SK-N-SH (cell line): ENCODE measurements around the gene ANXA1. TPM values are rescaled to one million over a fixed set of nuclear protein-coding genes. Genes with fewer than 3 reads are reported as not detected.
A peak's percentile ranks its signal among the peaks of the same experiment; 100 is the strongest.

Source experiments
- CTCF ChIA-PET: fragments of 300-600, 350-600 bp; formaldehyde crosslinking; extraction: SDS; loops from one replicate; lab custom pipeline; 2021; lab: Yijun Ruan, JAX
- POLR2A ChIA-PET: fragments of 350-600 bp; sonication (Branson Sonifier 250); formaldehyde crosslinking; extraction: SDS; loops from one replicate; lab custom pipeline; 2020; ENCODE audit warnings: antibody characterized with exemption, inconsistent platforms; lab: Yijun Ruan, JAX
- DNase-seq: peaks from one replicate; pipeline ENCODE4 v3.0.0; 2012
- H2AFZ ChIP-seq: fragments of 200-600 bp; sonication (generic); 2 replicates; pipeline ENCODE4 v1.8.1; 2016; ENCODE audit warnings: antibody characterized with exemption, mild to moderate bottlenecking, low read depth
- H3F3A ChIP-seq: fragments of 200-600 bp; sonication (generic); replicated peaks from 2 replicates; pipeline ENCODE3; 2016; ENCODE audit warnings: antibody characterized with exemption, mild to moderate bottlenecking; ENCODE audit not compliant: insufficient read depth
- H3K27ac ChIP-seq, 2 experiments: fragments of 200-500 bp in 1 of 2; fragments of 200-600 bp in 1 of 2; sonication (Bioruptor generic) in 1 of 2; sonication (generic), shearing (Covaris generic) in 1 of 2; 2 replicates each; pipeline versions ENCODE4 v1.5.1 to v1.6.1; 2014 to 2016; ENCODE audit warnings: low read depth in 2 of 2, inconsistent platforms in 1 of 2, low read length in 1 of 2, mild to moderate bottlenecking in 1 of 2, mixed read lengths in 1 of 2
- H3K27me3 ChIP-seq: fragments of 200-600 bp; sonication (generic), shearing (Covaris generic); 2 replicates; pipeline ENCODE4 v1.6.1; 2016; ENCODE audit warnings: mixed run types; ENCODE audit not compliant: insufficient read depth
- H3K36me3 ChIP-seq, 2 experiments: fragments of 200-500 bp in 1 of 2; fragments of 200-600 bp in 1 of 2; sonication (Bioruptor generic) in 1 of 2; sonication (generic) in 1 of 2; replicated peaks in 1 of 2; 2 replicates each; pipeline versions ENCODE3 to v1.5.1; 2014 to 2016; ENCODE audit warnings: low read length in 1 of 2, mild to moderate bottlenecking in 1 of 2; ENCODE audit not compliant: insufficient read depth in 2 of 2, control insufficient read depth in 1 of 2
- H3K4me1 ChIP-seq, 2 experiments: fragments of 200-500 bp in 1 of 2; fragments of 200-600 bp in 1 of 2; sonication (Bioruptor generic) in 1 of 2; sonication (generic), shearing (Covaris generic) in 1 of 2; 2 replicates each; pipeline versions ENCODE4 v1.5.1 to v1.6.1; 2014 to 2016; ENCODE audit warnings: low read depth in 1 of 2, low read length in 1 of 2, mixed run types in 1 of 2; ENCODE audit not compliant: insufficient read depth in 2 of 2, control insufficient read depth in 1 of 2
- H3K4me2 ChIP-seq: fragments of 200-600 bp; sonication (generic), shearing (Covaris generic); 2 replicates; pipeline ENCODE4 v1.6.1; 2017; ENCODE audit warnings: mixed run types
- H3K4me3 ChIP-seq, 2 experiments: fragments of 200-500 bp in 1 of 2; fragments of 200-600 bp in 1 of 2; sonication (Bioruptor generic) in 1 of 2; sonication (generic), shearing (Covaris generic) in 1 of 2; 2 replicates each; pipeline versions ENCODE4 v1.5.1 to v1.8.1; 2014 to 2016; ENCODE audit warnings: low read depth in 2 of 2, inconsistent platforms in 1 of 2, low read length in 1 of 2, mild to moderate bottlenecking in 1 of 2, mixed read lengths in 1 of 2, moderate library complexity in 1 of 2
- H3K79me2 ChIP-seq: fragments of 200-600 bp; sonication (generic); 2 replicates; pipeline ENCODE4 v1.8.1; 2017; ENCODE audit warnings: mild to moderate bottlenecking; ENCODE audit not compliant: insufficient read depth
- H3K9ac ChIP-seq: fragments of 200-600 bp; sonication (generic); 2 replicates; pipeline ENCODE4 v1.6.1; 2017; ENCODE audit warnings: mixed run types
- H3K9me2 ChIP-seq: fragments of 200-600 bp; sonication (generic); 2 replicates; pipeline ENCODE4 v1.6.1; 2017; ENCODE audit warnings: mixed run types
- H3K9me3 ChIP-seq: fragments of 200-600 bp; sonication (generic); 2 replicates; pipeline ENCODE4 v1.6.1; 2017; ENCODE audit warnings: mixed run types, mild to moderate bottlenecking, moderate library complexity
- H4K20me1 ChIP-seq: fragments of 200-600 bp; sonication (generic); 2 replicates; pipeline ENCODE4 v1.6.1; 2017; ENCODE audit warnings: mild to moderate bottlenecking, mixed run types; ENCODE audit not compliant: insufficient read depth
- CHD2 ChIP-seq: fragments of 150-350 bp; IDR thresholded peaks from 2 replicates; pipeline ENCODE4 v1.6.1; 2018; ENCODE audit warnings: low read length; ENCODE audit not compliant: partially characterized antibody
- ELF1 ChIP-seq: IDR thresholded peaks from 2 replicates; pipeline ENCODE4 v1.4.0; 2012
- EP300 ChIP-seq, 2 experiments: IDR thresholded peaks; 2 replicates each; pipeline versions ENCODE4 v1.4.0 to v1.6.1; 2012; ENCODE audit warnings: borderline replicate concordance in 1 of 2, low read depth in 1 of 2, low read length in 1 of 2
- FOSL2 ChIP-seq: IDR thresholded peaks from 2 replicates; pipeline ENCODE4 v1.4.0; 2012; ENCODE audit warnings: low read depth, mild to moderate bottlenecking, moderate library complexity, borderline replicate concordance
- FOXM1 ChIP-seq: IDR thresholded peaks from 2 replicates; pipeline ENCODE4 v1.4.0; 2012; ENCODE audit warnings: low read depth, mild to moderate bottlenecking
- GATA2 ChIP-seq: sonication (generic); formaldehyde crosslinking; IDR thresholded peaks from 2 replicates; pipeline ENCODE4 v1.5.0; 2020; ENCODE audit warnings: mild to moderate bottlenecking, missing genetic modification reagents
- JUND ChIP-seq: IDR thresholded peaks from 2 replicates; pipeline ENCODE4 v1.4.0; 2012
- MEF2A ChIP-seq: IDR thresholded peaks from 2 replicates; pipeline ENCODE4 v1.4.0; 2012; ENCODE audit warnings: low read depth, borderline replicate concordance
- NFIC ChIP-seq: IDR thresholded peaks from 2 replicates; pipeline ENCODE4 v1.4.0; 2012; ENCODE audit warnings: borderline replicate concordance
- NRF1 ChIP-seq: IDR thresholded peaks from 2 replicates; pipeline ENCODE4 v1.6.1; 2012; ENCODE audit warnings: low read depth, mild to moderate bottlenecking, low read length
- POLR2AphosphoS5 ChIP-seq: IDR thresholded peaks from 2 replicates; pipeline ENCODE4 v1.6.1; 2012; ENCODE audit warnings: low read depth, low read length
- RAD21 ChIP-seq: IDR thresholded peaks from 2 replicates; pipeline ENCODE4 v1.6.1; 2012; ENCODE audit warnings: mild to moderate bottlenecking, low read length
- RFX5 ChIP-seq: IDR thresholded peaks from 2 replicates; pipeline ENCODE4 v1.6.1; 2012; ENCODE audit warnings: mild to moderate bottlenecking, improper control_type of control experiment, low read length
- RXRA ChIP-seq: IDR thresholded peaks from 2 replicates; pipeline ENCODE4 v1.4.0; 2012; ENCODE audit warnings: low read depth, mild to moderate bottlenecking, borderline replicate concordance
- SIN3A ChIP-seq: IDR thresholded peaks from 2 replicates; pipeline ENCODE4 v1.6.1; 2012; ENCODE audit warnings: low read depth, mild to moderate bottlenecking, low read length, moderate library complexity, borderline replicate concordance
- TAF1 ChIP-seq: IDR thresholded peaks from 2 replicates; pipeline ENCODE4 v1.6.1; 2012; ENCODE audit warnings: low read depth, mild to moderate bottlenecking, low read length, moderate library complexity, borderline replicate concordance
- TCF12 ChIP-seq: IDR thresholded peaks from 2 replicates; pipeline ENCODE4 v1.4.0; 2012
- TEAD4 ChIP-seq: IDR thresholded peaks from 2 replicates; pipeline ENCODE4 v1.4.0; 2012; ENCODE audit warnings: mild to moderate bottlenecking, borderline replicate concordance; ENCODE audit not compliant: insufficient read depth
- WGBS: methylation state at CpG from one replicate; pipeline ENCODE4 v1.1.6; 2017; ENCODE audit warnings: low lambda C conversion rate; 5-methylcytosine and 5-hydroxymethylcytosine counted together
- polyA plus RNA-seq, 3 experiments: library from polyadenylated mRNA; depleted of rRNA; stranded (reverse); fragments of >200 nt; gene quantifications; 2 replicates each; pipeline ENCODE4 v1.2.3, GENCODE V29; 2012
- TF ChIP-seq, protein P1 (sequence below): IDR thresholded peaks from 2 replicates; pipeline ENCODE4; 2012
- TF ChIP-seq, protein P2 (sequence below): fragments of 200-600 bp; sonication (generic); IDR thresholded peaks from 2 replicates; pipeline ENCODE4 v1.6.1; 2017; ENCODE audit warnings: antibody characterized with exemption, mild to moderate bottlenecking, moderate library complexity

The ANXA1 gene
- polyA plus RNA-seq, 1 of the 3 experiments (the other 2 are of a cell fraction): 443 TPM

- Histone ChIP-seq H3K9me2 (no peaks in the 10 kb centered on the region), H4K20me1 (no peaks in the 10 kb centered on the region), H3K27me3 (no peaks in the 10 kb centered on the region), H3K79me2 (no peaks in the 10 kb centered on the region), H3K27ac (peak overlapping the region; percentile 93 to 94; a peak in 3 of 4 replicates), H3K9me3 (no peaks in the 10 kb centered on the region), H3K4me3 (peak overlapping the region; percentile 50 to 54; a peak in 3 of 4 replicates), H3K36me3 (no peaks in the 10 kb centered on the region), H3F3A (peaks cover 25% of the 10 kb centered on the region), H3K4me1 (peaks cover 0 to 18% of the 10 kb centered on the region in 2 experiments; a peak in 2 of 4 replicates), H2AFZ (peak overlapping the region; percentile 37), H3K4me2 (peak overlapping the region; percentile 38), H3K9ac (peak overlapping the region; percentile 73)
- WGBS: 21% methylated on average over 4 of the region's 4 CpGs
- ChIA-PET CTCF (no interaction called here), POLR2A (no interaction called here)
- peak; percentile 43; the same call in 1 of the 2 replicates for TF ChIP-seq JUND
- TF ChIP-seq, protein P1, sequence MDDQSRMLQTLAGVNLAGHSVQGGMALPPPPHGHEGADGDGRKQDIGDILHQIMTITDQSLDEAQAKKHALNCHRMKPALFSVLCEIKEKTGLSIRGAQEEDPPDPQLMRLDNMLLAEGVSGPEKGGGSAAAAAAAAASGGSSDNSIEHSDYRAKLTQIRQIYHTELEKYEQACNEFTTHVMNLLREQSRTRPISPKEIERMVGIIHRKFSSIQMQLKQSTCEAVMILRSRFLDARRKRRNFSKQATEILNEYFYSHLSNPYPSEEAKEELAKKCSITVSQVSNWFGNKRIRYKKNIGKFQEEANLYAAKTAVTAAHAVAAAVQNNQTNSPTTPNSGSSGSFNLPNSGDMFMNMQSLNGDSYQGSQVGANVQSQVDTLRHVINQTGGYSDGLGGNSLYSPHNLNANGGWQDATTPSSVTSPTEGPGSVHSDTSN: peak; percentile 25; the same call in 1 of the 2 replicates
- TF ChIP-seq RAD21: no peak
- peak in 1 of 2 experiments; percentile 26; a peak in 1 of 4 replicates for TF ChIP-seq EP300 (IDR thresholded peaks at IDR 0.05; ENCODE audit: borderline replicate concordance in 1 of 2, low read depth in 1 of 2, low read length in 1 of 2)
- no peak for TF ChIP-seq RFX5
- no peak; the same call in 1 of the 2 replicates for TF ChIP-seq TCF12
- no peak for TF ChIP-seq MEF2A
- peak; percentile 21; the same call in 1 of the 2 replicates for TF ChIP-seq FOSL2
- no peak for DNase-seq
These were observed 20.2 kb upstream of the ANXA1 start for GRCh38 chr9:73131461-73131860.

- Histone ChIP-seq H3K4me3 (peak overlapping the region; percentile 50 to 54), H3K4me2 (peak overlapping the region; percentile 38), H4K20me1 (no peaks in the 10 kb centered on the region), H2AFZ (peak overlapping the region; percentile 37), H3K36me3 (no peaks in the 10 kb centered on the region), H3K9ac (peak overlapping the region; percentile 73), H3F3A (peaks cover 32% of the 10 kb centered on the region), H3K9me2 (no peaks in the 10 kb centered on the region), H3K79me2 (no peaks in the 10 kb centered on the region), H3K9me3 (no peaks in the 10 kb centered on the region), H3K27ac (peak overlapping the region; percentile 93 to 94), H3K27me3 (no peaks in the 10 kb centered on the region), H3K4me1 (peaks cover 0 to 23% of the 10 kb centered on the region in 2 experiments; a peak in 2 of 4 replicates)
- ChIA-PET CTCF (no interaction called here), POLR2A (no interaction called here)
- peak; percentile 4 for DNase-seq
- WGBS: 2% methylated on average over 15 of the region's 15 CpGs
- TF ChIP-seq CHD2: no peak
- TF ChIP-seq MEF2A: peak; percentile 93
- TF ChIP-seq ELF1: peak; percentile 58
- peak; percentile 42 for TF ChIP-seq JUND
- peak; percentile 10; the same call in 1 of the 2 replicates for TF ChIP-seq FOSL2
- TF ChIP-seq NRF1: no peak
- no peak; the same call in 1 of the 2 replicates for TF ChIP-seq TAF1
- no peak for TF ChIP-seq GATA2 (CRISPR knock-in tag)
- TF ChIP-seq TCF12: peak; percentile 62
- peak; percentile 64; the same call in 1 of the 2 replicates for TF ChIP-seq POLR2AphosphoS5
- TF ChIP-seq, protein P1: peak; percentile 39; the same call in 1 of the 2 replicates
- TF ChIP-seq, protein P2, sequence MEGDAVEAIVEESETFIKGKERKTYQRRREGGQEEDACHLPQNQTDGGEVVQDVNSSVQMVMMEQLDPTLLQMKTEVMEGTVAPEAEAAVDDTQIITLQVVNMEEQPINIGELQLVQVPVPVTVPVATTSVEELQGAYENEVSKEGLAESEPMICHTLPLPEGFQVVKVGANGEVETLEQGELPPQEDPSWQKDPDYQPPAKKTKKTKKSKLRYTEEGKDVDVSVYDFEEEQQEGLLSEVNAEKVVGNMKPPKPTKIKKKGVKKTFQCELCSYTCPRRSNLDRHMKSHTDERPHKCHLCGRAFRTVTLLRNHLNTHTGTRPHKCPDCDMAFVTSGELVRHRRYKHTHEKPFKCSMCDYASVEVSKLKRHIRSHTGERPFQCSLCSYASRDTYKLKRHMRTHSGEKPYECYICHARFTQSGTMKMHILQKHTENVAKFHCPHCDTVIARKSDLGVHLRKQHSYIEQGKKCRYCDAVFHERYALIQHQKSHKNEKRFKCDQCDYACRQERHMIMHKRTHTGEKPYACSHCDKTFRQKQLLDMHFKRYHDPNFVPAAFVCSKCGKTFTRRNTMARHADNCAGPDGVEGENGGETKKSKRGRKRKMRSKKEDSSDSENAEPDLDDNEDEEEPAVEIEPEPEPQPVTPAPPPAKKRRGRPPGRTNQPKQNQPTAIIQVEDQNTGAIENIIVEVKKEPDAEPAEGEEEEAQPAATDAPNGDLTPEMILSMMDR: no peak
- TF ChIP-seq FOXM1: no peak
- peak; percentile 66 for TF ChIP-seq NFIC
- peak in 1 of 2 experiments; percentile 48; a peak in 1 of 4 replicates for TF ChIP-seq EP300 (IDR thresholded peaks at IDR 0.05; ENCODE audit: borderline replicate concordance in 1 of 2, low read depth in 1 of 2, low read length in 1 of 2)
- no peak for TF ChIP-seq SIN3A
- TF ChIP-seq TEAD4: peak; percentile 2; the same call in 1 of the 2 replicates
- peak; percentile 66; the same call in 1 of the 2 replicates for TF ChIP-seq RXRA
These were observed 19.5 kb upstream of the ANXA1 start for GRCh38 chr9:73132034-73132776.
